Measurements from ENCODE around the gene ANKH.

DNA sequence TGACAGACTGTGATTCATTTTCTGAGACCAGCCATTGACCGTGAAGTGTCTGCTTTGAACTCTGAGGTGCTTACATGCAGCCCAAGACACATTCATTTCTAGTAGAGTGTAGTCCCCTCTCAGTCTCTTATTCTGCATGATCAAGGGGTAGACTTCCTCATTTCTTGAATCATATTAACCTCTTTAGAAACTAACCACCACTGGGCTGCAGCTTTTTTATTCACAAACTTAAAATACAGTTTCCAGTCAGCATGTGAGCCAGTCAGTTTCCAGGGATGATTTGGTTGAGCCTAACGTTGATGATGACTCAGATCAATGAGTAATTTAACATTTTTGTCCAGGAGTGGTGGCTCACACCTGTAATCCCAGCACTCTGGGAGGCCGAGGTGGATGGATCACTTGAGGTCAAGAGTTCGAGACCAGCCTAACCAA, 147.9 kb downstream of the ANKH start:
- TF ChIP-seq POLR2A (IDR thresholded peaks at IDR 0.05; ENCODE audit: low read depth) (no peak), EP300 (IDR thresholded peaks at IDR 0.05) (no peak), POLR2AphosphoS5 (IDR thresholded peaks at IDR 0.05) (no peak)
- TF ChIP-seq, protein P1, sequence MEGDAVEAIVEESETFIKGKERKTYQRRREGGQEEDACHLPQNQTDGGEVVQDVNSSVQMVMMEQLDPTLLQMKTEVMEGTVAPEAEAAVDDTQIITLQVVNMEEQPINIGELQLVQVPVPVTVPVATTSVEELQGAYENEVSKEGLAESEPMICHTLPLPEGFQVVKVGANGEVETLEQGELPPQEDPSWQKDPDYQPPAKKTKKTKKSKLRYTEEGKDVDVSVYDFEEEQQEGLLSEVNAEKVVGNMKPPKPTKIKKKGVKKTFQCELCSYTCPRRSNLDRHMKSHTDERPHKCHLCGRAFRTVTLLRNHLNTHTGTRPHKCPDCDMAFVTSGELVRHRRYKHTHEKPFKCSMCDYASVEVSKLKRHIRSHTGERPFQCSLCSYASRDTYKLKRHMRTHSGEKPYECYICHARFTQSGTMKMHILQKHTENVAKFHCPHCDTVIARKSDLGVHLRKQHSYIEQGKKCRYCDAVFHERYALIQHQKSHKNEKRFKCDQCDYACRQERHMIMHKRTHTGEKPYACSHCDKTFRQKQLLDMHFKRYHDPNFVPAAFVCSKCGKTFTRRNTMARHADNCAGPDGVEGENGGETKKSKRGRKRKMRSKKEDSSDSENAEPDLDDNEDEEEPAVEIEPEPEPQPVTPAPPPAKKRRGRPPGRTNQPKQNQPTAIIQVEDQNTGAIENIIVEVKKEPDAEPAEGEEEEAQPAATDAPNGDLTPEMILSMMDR (IDR thresholded peaks at IDR 0.05): no peak
